HG03432 (cell line): ENCODE results near the gene PLCD3.

Source experiments
- ATAC-seq: cut with Tn5 transposase; IDR thresholded peaks from one replicate; pipeline ENCODE4 v1.9.1; 2021; ENCODE audit warnings: mild to moderate bottlenecking, moderate library complexity; ENCODE audit not compliant: unreplicated experiment

Gene PLCD3

GRCh38 chr17:45104497-45104896 lies 27.8 kb downstream of the PLCD3 start:
- ATAC-seq = no peak

- ATAC-seq = no peak
Measured at GRCh38 chr17:45104029-45104428, 28.3 kb downstream of the PLCD3 start.

- no peak for ATAC-seq
Measured at GRCh38 chr17:45103269-45103795, 29.0 kb downstream of the PLCD3 start.

GRCh38 chr17:45102856-45103255 lies 29.5 kb downstream of the PLCD3 start:
- ATAC-seq = no peak

- ATAC-seq = no peak
Measured at GRCh38 chr17:45101883-45102811, 30.2 kb downstream of the PLCD3 start.

GRCh38 chr17:45101546-45101882 lies 30.8 kb downstream of the PLCD3 start:
- ATAC-seq = no peak

- ATAC-seq = no peak
Measured at GRCh38 chr17:45098869-45099616, 33.3 kb downstream of the PLCD3 start.

GRCh38 chr17:45098081-45098868 lies 34.0 kb downstream of the PLCD3 start:
- no peak for ATAC-seq

GRCh38 chr17:45096926-45097325 lies 35.4 kb downstream of the PLCD3 start:
- ATAC-seq = no peak

GRCh38 chr17:45096141-45096540 lies 36.2 kb downstream of the PLCD3 start:
- no peak for ATAC-seq

GRCh38 chr17:45093444-45094110 lies 38.7 kb downstream of the PLCD3 start:
- ATAC-seq = no peak

GRCh38 chr17:45092911-45093430 lies 39.3 kb downstream of the PLCD3 start:
- no peak for ATAC-seq

GRCh38 chr17:45091778-45092425 lies 40.4 kb downstream of the PLCD3 start:
- no peak for ATAC-seq

- no peak for ATAC-seq
Measured at GRCh38 chr17:45090711-45091110, 41.6 kb downstream of the PLCD3 start.

GRCh38 chr17:45088741-45089140 lies 43.6 kb downstream of the PLCD3 start:
- no peak for ATAC-seq

- ATAC-seq = no peak
Measured at GRCh38 chr17:45087978-45088377, 44.3 kb downstream of the PLCD3 start.

- no peak for ATAC-seq
Measured at GRCh38 chr17:45087504-45087975, 44.8 kb downstream of the PLCD3 start.

- no peak for ATAC-seq
Measured at GRCh38 chr17:45086865-45087503, 45.3 kb downstream of the PLCD3 start.

- no peak for ATAC-seq
Measured at GRCh38 chr17:45086391-45086790, 45.9 kb downstream of the PLCD3 start.
